ENCODE measurements around the gene TXNDC2.
A peak's percentile ranks its signal among the peaks of the same experiment; 100 is the strongest.
"Not testable (repeated sequence)": the region's sequence is repeated elsewhere in the genome, so short reads cannot be mapped to it uniquely, and the experiment has no call there.

Gene TXNDC2

GRCh38 chr18:9886005-9886348, 204 bp downstream of the TXNDC2 start:
- no peak for ATAC-seq

- no peak for ATAC-seq
Observed at GRCh38 chr18:9887992-9888391, 2.2 kb downstream of the TXNDC2 start.

- no peak for ATAC-seq
Observed at GRCh38 chr18:9890196-9890595, 4.4 kb downstream of the TXNDC2 start.

GRCh38 chr18:9890957-9891356, 5.2 kb downstream of the TXNDC2 start:
- no peak for ATAC-seq

GRCh38 chr18:9891515-9891914, 5.7 kb downstream of the TXNDC2 start:
- ATAC-seq, result not testable (repeated sequence)

GRCh38 chr18:9894454-9895068, 8.8 kb downstream of the TXNDC2 start:
- ATAC-seq, result no peak

GRCh38 chr18:9897129-9897528, 11.4 kb downstream of the TXNDC2 start:
- no peak for ATAC-seq

- ATAC-seq, result not testable (repeated sequence)
Observed at GRCh38 chr18:9897787-9898291, 12.1 kb downstream of the TXNDC2 start.

- no peak for ATAC-seq
Observed at GRCh38 chr18:9898792-9899549, 13.2 kb downstream of the TXNDC2 start.

- not testable (repeated sequence) for ATAC-seq
Observed at GRCh38 chr18:9899550-9899930, 13.8 kb downstream of the TXNDC2 start.

- ATAC-seq, result no peak
Observed at GRCh38 chr18:9900699-9901098, 14.9 kb downstream of the TXNDC2 start.

- no peak for ATAC-seq
Observed at GRCh38 chr18:9901377-9901776, 15.6 kb downstream of the TXNDC2 start.

- not testable (repeated sequence) for ATAC-seq
Observed at GRCh38 chr18:9902264-9902663, 16.5 kb downstream of the TXNDC2 start.

- ATAC-seq, result no peak
Observed at GRCh38 chr18:9902832-9903231, 17.1 kb downstream of the TXNDC2 start.

GRCh38 chr18:9905401-9905922, 19.7 kb downstream of the TXNDC2 start:
- ATAC-seq, result no peak

GRCh38 chr18:9906481-9906880, 20.7 kb downstream of the TXNDC2 start:
- no peak for ATAC-seq

GRCh38 chr18:9907867-9908266, 22.1 kb downstream of the TXNDC2 start:
- ATAC-seq, result no peak

GRCh38 chr18:9910071-9910470, 24.3 kb downstream of the TXNDC2 start:
- ATAC-seq, result no peak

- no peak for ATAC-seq
Observed at GRCh38 chr18:9910661-9911060, 24.9 kb downstream of the TXNDC2 start.

- no peak for ATAC-seq
Observed at GRCh38 chr18:9911226-9911625, 25.5 kb downstream of the TXNDC2 start.

- ATAC-seq, result not testable (repeated sequence)
Observed at GRCh38 chr18:9912285-9912684, 26.5 kb downstream of the TXNDC2 start.

GRCh38 chr18:9913151-9913525, 27.4 kb downstream of the TXNDC2 start:
- ATAC-seq, result no peak

- peak; percentile 84 to 87 for ATAC-seq
Observed at GRCh38 chr18:9913526-9914333, 28.0 kb downstream of the TXNDC2 start, which contains the start of gene VAPA. TSS of gene VAPA (plus strand) at chr18:9914016. CDS start at chr18:9914257, 241 bp downstream.

GRCh38 chr18:9914334-9914583, 28.5 kb downstream of the TXNDC2 start:
- ATAC-seq, result no peak
